Activated T-cell treated with anti-CD3 and anti-CD28 coated beads, Interleukin-2, amount 50 U/mL, for 24 hours (primary cell): ENCODE measurements around the gene ASAP2.

Experiments
- DNase-seq: peaks from one replicate; pipeline ENCODE4 v3.0.0-alpha.2; 2020
- H3K27ac Mint-ChIP-seq: 2 replicates; pipeline ENCODE4 v1.8.0; 2020; ENCODE audit warnings: mild to moderate bottlenecking, mixed read lengths
- H3K27me3 Mint-ChIP-seq: 2 replicates; pipeline ENCODE4 v1.8.0; 2020; ENCODE audit warnings: mixed read lengths
- H3K36me3 Mint-ChIP-seq: 2 replicates; pipeline ENCODE4 v1.8.0; 2020; ENCODE audit warnings: low read depth, mixed read lengths
- H3K4me1 Mint-ChIP-seq: 2 replicates; pipeline ENCODE4 v1.8.0; 2020; ENCODE audit warnings: low read depth, mixed read lengths
- H3K4me3 Mint-ChIP-seq: 2 replicates; pipeline ENCODE4 v1.8.0; 2020; ENCODE audit warnings: mild to moderate bottlenecking, moderate library complexity, mixed read lengths
- H3K9me3 Mint-ChIP-seq: 2 replicates; pipeline ENCODE4 v1.8.0; 2020; ENCODE audit warnings: mixed read lengths

The ASAP2 gene

GRCh38 chr2:9355270-9355669 lies 148.7 kb downstream of the ASAP2 start:
- Mint-ChIP-seq H3K27me3 (peaks cover 44% of the 10 kb centered on the region), H3K9me3 (no peaks in the 10 kb centered on the region), H3K4me3 (no peak overlapping the region), H3K36me3 (no peaks in the 10 kb centered on the region), H3K27ac (no peak overlapping the region), H3K4me1 (no peaks in the 10 kb centered on the region)
- no peak for DNase-seq

- Mint-ChIP-seq H3K4me3 (no peak overlapping the region), H3K27ac (no peak overlapping the region), H3K4me1 (no peaks in the 10 kb centered on the region), H3K27me3 (peaks cover 44% of the 10 kb centered on the region), H3K36me3 (no peaks in the 10 kb centered on the region), H3K9me3 (no peaks in the 10 kb centered on the region)
- no peak for DNase-seq
Observed at GRCh38 chr2:9355716-9356115, 149.1 kb downstream of the ASAP2 start.

GRCh38 chr2:9356261-9356660 lies 149.6 kb downstream of the ASAP2 start:
- Mint-ChIP-seq H3K27me3 (peaks cover 44% of the 10 kb centered on the region), H3K9me3 (no peaks in the 10 kb centered on the region), H3K36me3 (no peaks in the 10 kb centered on the region), H3K4me1 (no peaks in the 10 kb centered on the region), H3K4me3 (no peak overlapping the region), H3K27ac (no peak overlapping the region)
- no peak for DNase-seq

GRCh38 chr2:9358846-9359245 lies 152.2 kb downstream of the ASAP2 start:
- Mint-ChIP-seq H3K36me3 (no peaks in the 10 kb centered on the region), H3K4me3 (no peak overlapping the region), H3K9me3 (no peaks in the 10 kb centered on the region), H3K4me1 (no peaks in the 10 kb centered on the region), H3K27me3 (peaks cover 37% of the 10 kb centered on the region), H3K27ac (no peak overlapping the region)
- no peak for DNase-seq

GRCh38 chr2:9359463-9359862 lies 152.9 kb downstream of the ASAP2 start:
- Mint-ChIP-seq H3K36me3 (no peaks in the 10 kb centered on the region), H3K9me3 (no peaks in the 10 kb centered on the region), H3K27ac (no peak overlapping the region), H3K4me3 (no peak overlapping the region), H3K27me3 (peaks cover 35% of the 10 kb centered on the region), H3K4me1 (no peaks in the 10 kb centered on the region)
- no peak for DNase-seq

- Mint-ChIP-seq H3K36me3 (no peaks in the 10 kb centered on the region), H3K4me1 (no peaks in the 10 kb centered on the region), H3K27me3 (peaks cover 32% of the 10 kb centered on the region), H3K9me3 (no peaks in the 10 kb centered on the region), H3K4me3 (no peak overlapping the region), H3K27ac (no peak overlapping the region)
- DNase-seq, result no peak
Observed at GRCh38 chr2:9360110-9360509, 153.5 kb downstream of the ASAP2 start.

- H3K36me3 Mint-ChIP-seq, result no peaks in the 10 kb centered on the region
- no peak overlapping the region for H3K27ac Mint-ChIP-seq
- H3K4me1 Mint-ChIP-seq, result no peaks in the 10 kb centered on the region
- no peak overlapping the region for H3K4me3 Mint-ChIP-seq
- no peaks in the 10 kb centered on the region for H3K9me3 Mint-ChIP-seq
- no peak for DNase-seq
- H3K27me3 Mint-ChIP-seq, result peaks cover 30% of the 10 kb centered on the region
Observed at GRCh38 chr2:9360701-9361100, 154.1 kb downstream of the ASAP2 start.

GRCh38 chr2:9364373-9364772 lies 157.8 kb downstream of the ASAP2 start:
- no peak overlapping the region for H3K27ac Mint-ChIP-seq
- H3K4me3 Mint-ChIP-seq, result no peak overlapping the region
- peaks cover 3% of the 10 kb centered on the region for H3K27me3 Mint-ChIP-seq
- H3K9me3 Mint-ChIP-seq, result no peaks in the 10 kb centered on the region
- no peak for DNase-seq
- H3K4me1 Mint-ChIP-seq, result peaks cover 2% of the 10 kb centered on the region
- H3K36me3 Mint-ChIP-seq, result no peaks in the 10 kb centered on the region

GRCh38 chr2:9364791-9365497 lies 158.3 kb downstream of the ASAP2 start:
- H3K9me3 Mint-ChIP-seq, result no peaks in the 10 kb centered on the region
- H3K4me1 Mint-ChIP-seq, result peaks cover 3% of the 10 kb centered on the region
- H3K4me3 Mint-ChIP-seq, result no peak overlapping the region

GRCh38 chr2:9365498-9366019 lies 158.9 kb downstream of the ASAP2 start:
- Mint-ChIP-seq H3K36me3 (no peaks in the 10 kb centered on the region), H3K4me3 (no peak overlapping the region), H3K27me3 (peaks cover 6% of the 10 kb centered on the region), H3K4me1 (peaks cover 9% of the 10 kb centered on the region), H3K27ac (no peak overlapping the region), H3K9me3 (no peaks in the 10 kb centered on the region)
- DNase-seq, result no peak

More at GRCh38 chr2:9364791-9365497, 158.3 kb downstream of the ASAP2 start:
- peaks cover 6% of the 10 kb centered on the region for H3K27me3 Mint-ChIP-seq
- no peak for DNase-seq
- no peak overlapping the region for H3K27ac Mint-ChIP-seq
- H3K36me3 Mint-ChIP-seq, result no peaks in the 10 kb centered on the region

GRCh38 chr2:9366026-9366425 lies 159.4 kb downstream of the ASAP2 start:
- Mint-ChIP-seq H3K4me1 (peaks cover 13% of the 10 kb centered on the region), H3K27me3 (peaks cover 9% of the 10 kb centered on the region), H3K4me3 (no peak overlapping the region), H3K9me3 (no peaks in the 10 kb centered on the region), H3K36me3 (no peaks in the 10 kb centered on the region), H3K27ac (no peak overlapping the region)
- DNase-seq, result no peak

GRCh38 chr2:9370746-9371145 lies 164.1 kb downstream of the ASAP2 start:
- Mint-ChIP-seq H3K27ac (peak overlapping the region; percentile 91), H3K36me3 (no peaks in the 10 kb centered on the region), H3K4me3 (peak overlapping the region; percentile 5), H3K9me3 (no peaks in the 10 kb centered on the region), H3K27me3 (peaks cover 9% of the 10 kb centered on the region), H3K4me1 (peaks cover 27% of the 10 kb centered on the region)
- no peak for DNase-seq

GRCh38 chr2:9373047-9373446 lies 166.4 kb downstream of the ASAP2 start:
- H3K27ac Mint-ChIP-seq, result no peak overlapping the region
- H3K4me3 Mint-ChIP-seq, result no peak overlapping the region
- H3K36me3 Mint-ChIP-seq, result no peaks in the 10 kb centered on the region
- H3K9me3 Mint-ChIP-seq, result no peaks in the 10 kb centered on the region
- peaks cover 28% of the 10 kb centered on the region for H3K4me1 Mint-ChIP-seq
- peaks cover 13% of the 10 kb centered on the region for H3K27me3 Mint-ChIP-seq
- DNase-seq, result no peak

- no peak overlapping the region for H3K27ac Mint-ChIP-seq
- H3K36me3 Mint-ChIP-seq, result no peaks in the 10 kb centered on the region
- no peak overlapping the region for H3K4me3 Mint-ChIP-seq
- no peaks in the 10 kb centered on the region for H3K9me3 Mint-ChIP-seq
- peaks cover 13% of the 10 kb centered on the region for H3K27me3 Mint-ChIP-seq
- DNase-seq, result no peak
- H3K4me1 Mint-ChIP-seq, result peaks cover 28% of the 10 kb centered on the region
Observed at GRCh38 chr2:9373476-9373875, 166.9 kb downstream of the ASAP2 start.

- H3K4me3 Mint-ChIP-seq, result no peak overlapping the region
- peaks cover 13% of the 10 kb centered on the region for H3K27me3 Mint-ChIP-seq
- no peaks in the 10 kb centered on the region for H3K36me3 Mint-ChIP-seq
- H3K4me1 Mint-ChIP-seq, result peaks cover 28% of the 10 kb centered on the region
- DNase-seq, result no peak
- no peaks in the 10 kb centered on the region for H3K9me3 Mint-ChIP-seq
- H3K27ac Mint-ChIP-seq, result no peak overlapping the region
Observed at GRCh38 chr2:9374071-9374730, 167.6 kb downstream of the ASAP2 start.
